H7 (cell line): Measurements from ENCODE around the gene DNM1. TPM values are rescaled to one million over a fixed set of nuclear protein-coding genes. Genes with fewer than 3 reads are reported as not detected.

ENCODE experiments used
- DNase-seq: peaks from one replicate; pipeline ENCODE4 v3.0.0; 2012
- H3K27me3 ChIP-seq: 2 replicates; pipeline ENCODE4 v1.6.0; 2011; ENCODE audit warnings: mild to moderate bottlenecking, low read length; ENCODE audit not compliant: control insufficient read depth, insufficient read depth
- H3K36me3 ChIP-seq: replicated peaks from 2 replicates; pipeline ENCODE4 v1.5.1; 2011; ENCODE audit warnings: low read length; ENCODE audit not compliant: control insufficient read depth, insufficient read depth
- H3K4me3 ChIP-seq: 2 replicates; pipeline ENCODE4 v1.5.1; 2011; ENCODE audit warnings: low read depth, mild to moderate bottlenecking, control low read depth, low read length, moderate library complexity; ENCODE audit not compliant: insufficient read depth
- total RNA-seq: library from RNA; depleted of rRNA; stranded (reverse); fragments of >200 nt; shearing (Covaris generic); gene quantifications from 2 replicates; pipeline ENCODE4 v1.2.3, GENCODE V29; 2014; rRNA removed

Gene DNM1
- total RNA-seq: 16.9 and 35.0 TPM in 2 replicates

GRCh38 chr9:128203024-128203706 lies at the start of gene DNM1:
Gene DNM1, plus strand, starts transcription at chr9:128203379. Its CDS starts 92 bp downstream, at chr9:128203471.
- peak within 1 kb of the TSS; percentile 92 for H3K4me3 ChIP-seq
- peak; percentile 100 for DNase-seq
- no peaks in the 10 kb centered on the region; the same call in 1 of the 2 replicates for H3K36me3 ChIP-seq
- no peaks in the 10 kb centered on the region for H3K27me3 ChIP-seq

- Histone ChIP-seq H3K36me3 (no peaks in the 10 kb centered on the region), H3K4me3 (no peak overlapping the region), H3K27me3 (no peaks in the 10 kb centered on the region; the same call in 1 of the 2 replicates)
- no peak for DNase-seq
Measured at GRCh38 chr9:128153947-128154695, 49.1 kb upstream of the DNM1 start.

GRCh38 chr9:128155736-128156500 lies 47.3 kb upstream of the DNM1 start:
- Histone ChIP-seq H3K27me3 (no peaks in the 10 kb centered on the region; the same call in 1 of the 2 replicates), H3K36me3 (no peaks in the 10 kb centered on the region), H3K4me3 (no peak overlapping the region)
- DNase-seq: peak; percentile 8

- Histone ChIP-seq H3K4me3 (peak overlapping the region; percentile 46), H3K36me3 (peaks cover 10% of the 10 kb centered on the region)
Measured at GRCh38 chr9:128159522-128159783, 43.7 kb upstream of the DNM1 start.

GRCh38 chr9:128159784-128160602 lies 43.2 kb upstream of the DNM1 start, which contains the start of gene BBLN:
Gene BBLN, plus strand, starts transcription at chr9:128160265. Its CDS starts 143 bp downstream, at chr9:128160408.
- DNase-seq: peak; percentile 100
- Histone ChIP-seq H3K27me3 (no peaks in the 10 kb centered on the region), H3K4me3 (peak within 1 kb of the TSS; percentile 94), H3K36me3 (peaks cover 10% of the 10 kb centered on the region)

More at GRCh38 chr9:128159522-128159783, 43.7 kb upstream of the DNM1 start:
- H3K27me3 ChIP-seq: no peaks in the 10 kb centered on the region
- DNase-seq: no peak

- DNase-seq: peak; percentile 79
- Histone ChIP-seq H3K36me3 (peaks cover 10% of the 10 kb centered on the region), H3K27me3 (no peaks in the 10 kb centered on the region), H3K4me3 (peak overlapping the region; percentile 94)
Measured at GRCh38 chr9:128160603-128160987, 42.6 kb upstream of the DNM1 start.

- H3K36me3 ChIP-seq: peaks cover 11% of the 10 kb centered on the region
- no peak for DNase-seq
- no peaks in the 10 kb centered on the region for H3K27me3 ChIP-seq
- H3K4me3 ChIP-seq: no peak overlapping the region
Measured at GRCh38 chr9:128161215-128161902, 41.8 kb upstream of the DNM1 start.

GRCh38 chr9:128162215-128163026 lies 40.8 kb upstream of the DNM1 start:
- DNase-seq: no peak
- Histone ChIP-seq H3K4me3 (no peak overlapping the region), H3K36me3 (peaks cover 19% of the 10 kb centered on the region), H3K27me3 (no peaks in the 10 kb centered on the region)

- no peak for DNase-seq
- Histone ChIP-seq H3K27me3 (no peaks in the 10 kb centered on the region), H3K36me3 (peaks cover 19% of the 10 kb centered on the region), H3K4me3 (no peak overlapping the region)
Measured at GRCh38 chr9:128163027-128163515, 40.1 kb upstream of the DNM1 start.

- DNase-seq: no peak
- Histone ChIP-seq H3K4me3 (no peak overlapping the region), H3K27me3 (no peaks in the 10 kb centered on the region), H3K36me3 (peaks cover 22% of the 10 kb centered on the region)
Measured at GRCh38 chr9:128163523-128164306, 39.5 kb upstream of the DNM1 start.

GRCh38 chr9:128164307-128164885 lies 38.8 kb upstream of the DNM1 start:
- no peak overlapping the region for H3K4me3 ChIP-seq
- DNase-seq: no peak

GRCh38 chr9:128166169-128166568 lies 37.0 kb upstream of the DNM1 start:
- peaks cover 29% of the 10 kb centered on the region for H3K36me3 ChIP-seq

More at GRCh38 chr9:128164307-128164885, 38.8 kb upstream of the DNM1 start:
- H3K36me3 ChIP-seq: peaks cover 25% of the 10 kb centered on the region
- no peaks in the 10 kb centered on the region for H3K27me3 ChIP-seq

More at GRCh38 chr9:128166169-128166568, 37.0 kb upstream of the DNM1 start:
- DNase-seq: no peak
- no peaks in the 10 kb centered on the region for H3K27me3 ChIP-seq
- no peak overlapping the region for H3K4me3 ChIP-seq
